Fibroblast of skin of left quadriceps (primary cell): ENCODE data around the gene IL37.

ENCODE experiments used
- DNase-seq, 2 experiments: peaks; one replicate each; pipeline ENCODE4 v3.0.0-alpha.2; 2013; ENCODE audit warnings: low read depth in 2 of 2

IL37 gene

DNA sequence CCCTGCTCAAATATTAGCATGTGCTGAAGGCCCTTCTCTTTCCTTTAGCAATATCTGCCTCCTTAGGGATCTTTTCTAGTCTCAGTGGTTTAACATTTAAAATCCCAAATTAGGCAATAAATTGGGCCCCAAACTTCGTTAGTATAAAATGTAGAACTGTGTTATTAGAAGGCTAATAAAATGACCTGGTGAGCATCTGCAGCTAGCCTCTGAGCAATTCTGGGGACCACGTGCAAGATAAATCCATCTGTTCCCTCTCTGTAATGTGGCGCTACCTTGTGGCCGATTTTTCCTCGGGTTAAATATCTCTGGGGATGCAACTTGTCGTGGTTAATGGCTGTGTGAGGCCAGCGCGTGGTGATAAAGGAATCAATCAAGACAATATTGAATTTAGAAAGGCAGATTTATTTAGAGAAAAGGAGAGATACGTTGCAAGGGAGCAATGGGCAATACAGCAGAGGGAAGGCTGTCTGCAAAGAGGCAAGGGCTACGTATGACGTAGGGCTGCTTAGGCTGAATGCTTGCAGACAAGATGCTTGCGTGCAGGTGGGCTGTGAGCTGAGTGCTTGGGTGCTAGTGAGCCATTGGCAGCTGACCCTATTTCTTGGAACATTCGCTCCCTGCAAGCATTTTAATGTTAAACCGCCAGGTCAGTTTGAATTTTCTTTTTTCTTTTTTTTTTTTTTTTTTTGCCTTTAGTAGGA lies 48.3 kb downstream of the IL37 start:
- no peak for DNase-seq

DNA sequence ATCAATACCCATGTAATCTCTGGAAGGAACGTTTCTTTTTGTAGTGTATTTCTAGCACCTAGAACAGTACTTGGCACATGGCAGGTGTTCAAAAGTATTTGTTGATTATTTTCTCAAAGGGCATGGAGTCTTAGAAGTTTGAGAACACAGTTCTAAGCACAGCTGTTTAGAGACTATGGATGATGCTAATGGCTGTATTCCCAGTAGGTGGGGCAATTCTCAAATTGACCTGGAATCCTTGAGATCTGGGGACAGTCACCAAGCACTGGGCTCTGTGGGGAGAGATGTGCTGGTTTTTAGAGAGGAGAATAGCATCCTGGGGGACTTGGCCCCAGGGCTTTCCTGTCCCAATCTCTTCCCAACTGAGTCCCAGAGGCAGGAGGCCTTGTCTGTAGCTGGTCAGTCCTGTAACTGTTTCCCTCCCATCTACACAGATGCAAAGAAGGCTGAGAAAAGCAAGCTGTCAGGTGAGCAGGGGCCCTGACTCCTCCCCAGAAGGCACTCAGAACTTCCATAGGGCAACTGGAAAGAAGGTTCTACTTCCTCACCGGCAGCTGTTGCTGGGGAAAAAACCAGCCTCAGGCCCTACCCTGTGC lies 49.4 kb downstream of the IL37 start:
- no peak for DNase-seq

DNA sequence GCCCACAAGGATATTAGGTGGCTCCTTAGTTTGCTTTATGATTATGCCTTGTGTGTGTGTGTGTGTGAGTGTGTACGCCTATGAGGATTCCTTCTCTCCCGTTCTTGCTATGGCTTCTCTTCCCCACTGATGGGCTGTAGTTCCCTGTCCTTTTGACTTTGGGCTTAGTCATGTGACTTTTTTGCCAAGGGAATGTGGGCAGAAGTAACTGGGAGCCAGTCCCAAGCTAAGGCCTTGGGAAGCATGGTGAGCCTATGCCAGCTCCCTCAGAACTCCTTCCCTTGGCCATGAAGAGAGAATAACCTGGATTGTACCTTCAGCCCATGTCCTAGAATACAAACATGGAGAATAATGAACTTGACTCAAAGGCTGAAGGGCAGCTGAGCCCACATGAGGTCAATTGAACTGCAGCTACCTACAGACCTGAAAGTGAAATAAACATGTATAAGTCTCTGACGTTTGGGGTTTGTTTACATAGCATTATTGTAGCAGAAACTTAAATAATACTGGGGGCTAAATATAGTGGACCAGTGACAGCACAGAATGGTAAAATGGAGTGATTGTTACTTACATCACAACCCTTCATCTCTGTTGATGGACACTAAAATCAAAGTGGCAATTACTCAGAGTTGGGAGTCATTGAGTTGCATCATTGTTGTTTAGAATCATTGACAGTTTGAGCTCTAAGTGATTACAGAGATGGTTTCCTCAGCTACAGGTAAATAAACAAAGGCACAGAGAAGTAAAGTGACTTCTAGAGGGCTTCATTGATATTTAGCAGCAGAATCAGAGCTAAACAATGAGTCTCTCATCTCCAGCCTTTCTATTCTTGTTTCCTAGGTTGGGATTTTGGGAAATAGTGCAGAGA lies 51.6 kb downstream of the IL37 start:
- DNase-seq = no peak

DNA sequence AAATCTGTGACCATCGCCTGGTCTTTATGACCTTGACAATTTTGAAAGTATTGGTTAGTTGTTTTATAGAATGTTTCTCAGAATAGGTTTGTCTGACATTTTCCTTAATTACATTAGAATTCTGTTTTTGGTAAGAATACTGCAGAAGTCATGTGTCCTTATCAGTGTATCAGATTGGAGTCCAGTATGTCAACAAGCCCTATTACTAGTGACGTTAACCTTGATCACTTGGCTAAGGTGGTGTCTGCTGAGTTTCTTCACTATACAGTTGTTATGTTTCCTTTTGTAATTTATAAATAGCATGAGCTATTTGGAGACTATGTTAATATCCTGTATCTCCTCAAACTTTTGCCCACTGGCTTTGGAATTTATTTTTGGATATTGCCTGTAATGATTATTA lies 56.1 kb downstream of the IL37 start:
- DNase-seq = no peak
